SKM-1 treated with dmso at 0.1 percent for 144 hours (cell line): ENCODE measurements around the gene ADAR.

ENCODE experiments used
- DNase-seq: peaks from one replicate; lab custom pipeline; 2025; ENCODE audit not compliant: unreplicated experiment; lab: John Stamatoyannopoulos, UW

The ADAR gene

DNA sequence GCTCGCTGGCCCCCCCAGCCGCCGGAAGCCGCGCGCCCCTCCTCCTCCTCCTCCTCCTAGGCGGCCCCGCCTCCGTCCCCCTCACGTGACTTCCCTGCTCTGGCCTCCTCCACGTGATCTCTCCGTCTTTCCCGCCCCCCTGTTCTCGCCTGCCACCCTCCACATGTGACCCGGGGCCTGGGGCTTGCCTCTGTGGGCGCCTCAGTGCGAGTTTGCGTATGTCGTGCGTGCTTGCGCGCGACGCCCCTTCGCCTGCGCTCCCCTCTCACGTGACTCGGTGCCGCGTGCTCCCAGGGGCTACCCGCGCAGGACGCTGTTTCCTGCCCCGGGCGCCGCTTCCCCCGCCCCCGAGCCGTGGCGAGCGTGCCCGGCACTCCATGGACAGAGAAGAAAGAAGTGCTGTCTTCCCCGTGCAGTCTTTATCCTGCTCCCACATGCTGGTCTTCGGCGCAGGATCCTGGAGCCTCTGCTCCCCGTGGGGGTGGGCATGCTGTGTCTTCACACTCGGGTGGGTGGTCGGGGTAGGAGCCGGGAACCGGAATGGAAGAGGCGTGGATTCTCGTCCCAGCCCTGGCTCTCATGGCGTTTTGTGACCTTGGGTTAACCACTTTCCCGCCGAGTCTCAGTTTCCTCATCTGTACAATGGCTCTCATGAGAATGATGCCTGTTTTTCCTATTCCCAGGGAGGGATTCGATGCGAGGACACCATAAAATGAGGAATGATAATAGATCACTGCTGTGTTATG lies 49.1 kb downstream of the ADAR start:
- peak; percentile 100 for DNase-seq

- DNase-seq = no peak
Measured at GRCh38 chr1:154557939-154558719, 49.9 kb downstream of the ADAR start, which contains the start of gene UBE2Q1. Gene UBE2Q1, minus strand, starts transcription at chr1:154558662. Its CDS starts 109 bp downstream, at chr1:154558553.

DNA sequence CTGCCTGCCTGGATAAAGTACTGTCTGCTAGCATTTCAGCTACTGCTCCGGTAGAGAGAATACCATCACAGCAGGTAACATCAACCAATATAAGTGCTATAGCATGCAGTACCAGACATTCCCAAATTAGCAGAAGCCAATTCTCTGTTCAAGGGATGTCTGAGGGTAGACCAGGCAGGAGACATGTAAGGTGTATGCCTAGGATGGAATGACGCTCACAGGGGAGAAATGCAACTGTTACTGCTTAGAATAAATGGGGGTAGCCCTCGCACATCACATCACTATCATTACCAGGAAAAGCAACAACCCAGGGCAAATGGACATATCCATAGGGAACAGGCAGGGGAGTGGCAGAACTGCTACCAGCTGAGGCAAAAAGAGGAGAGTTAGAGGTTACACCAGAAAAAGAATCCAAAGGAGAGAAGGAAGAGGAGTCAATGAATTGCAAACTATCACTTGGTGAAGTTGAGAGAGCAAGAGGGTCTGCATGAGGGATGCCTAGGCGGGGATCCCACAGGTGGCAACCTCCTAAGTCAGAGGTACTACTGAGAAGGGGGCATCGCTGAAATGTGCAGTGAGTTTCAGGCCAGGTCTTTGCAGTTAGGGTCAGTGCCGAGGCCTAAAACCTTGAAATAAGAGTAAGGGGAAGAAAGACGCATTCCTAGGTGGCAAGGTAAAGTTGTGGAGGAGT lies 50.6 kb downstream of the ADAR start:
- DNase-seq = no peak

DNA sequence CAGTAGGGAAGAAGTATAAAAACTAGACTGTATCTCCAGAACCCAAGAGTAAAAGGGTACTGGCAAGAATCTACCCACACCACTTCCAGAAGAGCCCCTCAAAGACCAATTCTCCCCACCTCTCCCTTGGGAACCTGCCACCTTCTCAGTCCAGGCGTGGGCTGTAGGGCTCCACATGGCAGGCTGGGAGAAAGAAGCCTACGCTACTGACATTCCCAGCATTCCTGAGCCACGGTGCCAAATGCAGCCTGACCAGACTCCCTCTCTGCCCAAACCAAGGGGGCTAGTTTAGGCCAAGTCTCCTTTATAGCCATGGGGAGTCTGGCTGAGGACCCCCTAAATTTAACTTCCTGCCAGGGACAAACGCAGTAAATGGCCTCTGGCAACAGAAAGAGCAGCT lies 51.6 kb downstream of the ADAR start:
- no peak for DNase-seq

DNA sequence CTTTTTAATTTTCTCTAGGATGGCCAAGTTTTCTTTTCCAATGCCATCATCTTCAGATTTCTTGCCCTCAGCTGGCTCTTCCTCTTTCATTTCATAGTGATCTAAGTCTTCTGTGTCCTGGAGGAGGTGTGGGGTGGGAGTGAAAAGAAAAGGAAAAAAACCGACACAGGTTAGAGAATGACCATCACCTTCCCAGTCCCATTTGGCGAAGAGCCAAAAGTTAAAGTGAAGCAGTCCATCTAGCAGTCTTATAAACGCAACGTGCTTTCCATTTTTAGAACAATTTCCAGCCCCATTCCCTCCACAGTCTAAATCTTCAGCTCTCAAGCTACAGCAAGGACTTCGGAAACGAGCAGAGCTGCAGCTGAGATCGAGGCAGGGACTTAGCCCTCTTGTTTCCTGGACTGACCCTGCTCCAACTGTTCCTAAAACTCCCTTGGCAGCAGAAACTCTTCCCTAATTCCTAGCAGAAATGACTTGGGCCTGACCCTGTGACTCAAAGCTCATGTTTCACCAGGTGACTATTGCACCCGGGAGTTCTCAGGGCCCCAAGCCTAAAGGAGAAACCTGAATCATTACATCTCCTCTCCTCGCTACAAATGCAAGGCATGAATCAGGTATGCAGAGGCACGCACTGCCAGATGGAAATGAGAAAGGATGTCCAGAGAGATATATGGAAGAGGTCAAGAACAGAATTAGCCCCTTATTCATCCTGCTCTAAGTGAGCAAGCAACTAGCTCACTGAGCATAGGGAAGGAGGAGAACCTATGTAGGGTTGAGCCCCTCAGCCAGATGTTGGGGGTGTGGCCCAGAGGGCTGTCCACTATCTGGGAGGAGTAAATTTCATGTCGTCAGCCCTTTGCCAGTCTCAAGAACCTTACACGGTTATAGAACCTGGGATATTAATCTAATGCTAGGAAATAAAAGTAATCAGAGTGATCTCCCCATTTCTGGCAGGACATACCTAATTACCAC lies 54.6 kb downstream of the ADAR start:
- no peak for DNase-seq

- no peak for DNase-seq
Measured at GRCh38 chr1:154552036-154552435, 56.0 kb downstream of the ADAR start.

DNA sequence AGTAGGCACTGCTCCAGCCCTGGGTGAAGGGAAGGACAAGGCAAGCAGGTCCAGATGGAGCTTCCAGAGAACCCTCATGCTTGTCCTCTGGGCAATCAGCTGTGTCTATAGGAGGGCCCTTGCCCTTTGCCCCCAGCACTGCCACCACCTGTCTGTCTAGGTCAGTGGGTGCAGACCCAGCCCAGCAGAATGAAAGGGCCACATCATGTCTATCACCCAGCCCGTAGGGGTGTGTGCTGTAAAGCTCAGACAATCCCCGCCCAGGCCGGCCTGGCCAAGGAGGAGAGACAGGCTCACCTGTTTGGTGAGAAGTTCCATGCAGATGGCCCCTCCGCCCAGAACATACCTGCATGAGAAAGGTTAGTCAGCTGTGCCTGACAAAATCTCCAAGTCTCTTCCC lies 56.5 kb downstream of the ADAR start:
- no peak for DNase-seq

- DNase-seq = no peak
Measured at GRCh38 chr1:154550657-154551056, 57.3 kb downstream of the ADAR start.

DNA sequence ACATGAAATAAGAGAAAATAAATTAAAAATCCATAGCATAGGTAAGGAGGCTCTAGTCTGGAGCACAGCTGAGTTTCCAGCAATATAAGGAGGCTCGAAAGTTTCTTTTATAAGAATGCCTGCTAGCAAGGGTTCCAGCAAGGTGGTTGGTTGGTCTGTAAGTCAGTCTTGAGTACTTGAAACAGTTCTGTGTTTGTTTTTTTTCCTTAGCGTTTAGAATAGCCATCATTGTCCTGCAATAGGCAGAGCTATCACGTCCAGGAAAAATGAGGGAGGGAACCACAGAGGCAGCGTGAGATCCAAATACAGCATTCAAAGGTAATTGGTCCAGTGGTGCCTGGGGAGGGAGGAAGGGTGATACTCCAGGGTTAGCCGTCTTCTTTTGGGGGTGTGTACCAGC lies 57.9 kb downstream of the ADAR start:
- no peak for DNase-seq

DNA sequence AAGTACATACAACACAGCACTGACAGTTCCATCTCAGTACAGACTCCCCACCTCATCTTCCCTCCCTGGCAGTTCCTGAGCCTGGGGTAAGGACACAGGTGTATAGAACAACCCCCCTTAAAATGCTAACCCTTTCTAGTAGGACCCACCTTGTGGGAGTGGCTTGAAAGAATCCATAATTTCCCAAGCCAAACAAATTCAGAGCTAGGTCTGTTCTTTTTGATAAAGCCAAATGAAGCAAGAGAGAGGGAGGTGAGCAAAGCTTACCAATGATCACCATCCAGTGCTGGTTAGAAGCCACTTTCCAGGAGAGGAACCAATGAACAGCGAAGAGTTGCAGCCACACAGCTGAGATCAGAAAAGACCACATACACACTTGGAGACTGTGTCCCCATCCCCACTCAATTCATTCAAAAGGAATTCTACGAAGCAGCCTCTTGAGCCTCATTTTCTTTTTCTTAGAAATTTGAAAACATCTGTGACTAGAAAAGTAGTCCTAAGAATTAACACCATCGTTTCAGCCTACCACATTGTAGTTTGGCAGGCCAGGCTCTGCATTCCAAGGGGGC lies 58.7 kb downstream of the ADAR start:
- DNase-seq = no peak

DNA sequence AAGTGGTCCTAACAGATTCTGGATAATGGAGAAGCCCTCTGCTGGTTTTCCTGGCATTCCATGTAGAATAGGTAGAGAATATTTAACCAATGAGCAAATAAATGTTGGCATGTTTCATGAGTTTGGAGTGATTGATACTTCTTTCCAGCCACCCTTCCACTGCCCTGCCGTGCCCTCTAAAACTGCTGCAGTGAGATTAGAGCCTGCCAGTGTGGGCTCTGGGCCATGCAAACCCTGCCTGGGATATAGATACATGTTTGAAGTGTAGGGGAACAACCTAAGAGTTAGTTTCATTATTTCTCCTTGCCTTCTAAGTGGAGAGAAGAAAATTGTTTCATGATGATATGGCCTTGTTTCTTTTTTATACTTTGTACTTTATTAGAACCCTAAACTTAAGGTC lies 60.0 kb downstream of the ADAR start:
- no peak for DNase-seq

- no peak for DNase-seq
Measured at GRCh38 chr1:154547105-154547732, 60.8 kb downstream of the ADAR start.

GRCh38 chr1:154546264-154547063 lies 61.5 kb downstream of the ADAR start:
- DNase-seq = peak; percentile 78

- no peak for DNase-seq
Measured at GRCh38 chr1:154541231-154541630, 66.8 kb downstream of the ADAR start.

GRCh38 chr1:154539486-154540483 lies 68.2 kb downstream of the ADAR start:
- DNase-seq = no peak

GRCh38 chr1:154536570-154536969 lies 71.4 kb downstream of the ADAR start:
- DNase-seq = no peak

- DNase-seq = no peak
Measured at GRCh38 chr1:154533952-154534844, 73.8 kb downstream of the ADAR start.
